ENCODE data around the gene CEBPB.

Gene CEBPB

DNA sequence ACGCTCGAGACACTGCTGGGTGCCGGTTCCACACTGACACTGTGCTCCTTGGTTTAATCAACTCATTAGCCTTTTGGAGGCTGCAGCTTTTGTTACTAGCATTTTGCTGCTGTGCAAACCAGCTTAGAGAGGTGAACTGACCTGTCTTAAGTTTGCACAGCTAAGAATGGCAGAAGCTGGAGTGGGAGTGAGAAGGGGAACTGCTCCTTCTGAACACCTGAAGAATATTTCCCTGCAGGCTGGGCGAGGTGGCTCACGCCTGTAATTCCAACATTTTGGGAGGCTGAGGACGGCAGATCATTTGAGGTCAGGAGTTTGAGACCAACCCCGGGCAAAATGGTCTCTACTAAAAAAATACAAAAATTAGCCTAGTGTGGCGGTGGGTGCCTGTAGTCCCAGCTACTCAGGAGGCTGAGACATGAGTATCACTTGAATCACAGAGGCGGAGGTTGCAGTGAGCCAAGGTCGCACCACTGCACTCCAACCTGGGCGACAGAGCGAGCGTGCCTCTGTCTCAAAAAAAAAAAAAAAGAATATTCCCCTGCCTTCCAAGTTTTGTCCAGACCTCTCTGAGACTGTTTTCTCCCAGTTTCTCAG is 5.0 kb downstream of the CEBPB start:
- Histone ChIP-seq H3K9me3 (replicated peaks; ENCODE audit: insufficient read depth, low read length) (no peaks in the 10 kb centered on the region), H4K20me1 (ENCODE audit: insufficient read depth, low read length) (no peaks in the 10 kb centered on the region), H3K36me3 (replicated peaks; ENCODE audit: insufficient read depth, low read length) (0 out of 2 replicates have a peak, but pooled peaks cover 3% of the 10 kb centered on the region), H3K4me3 (ENCODE audit: low read length) (no peak overlapping the region), H3K4me1 (ENCODE audit: low read length) (peaks cover 8% of the 10 kb centered on the region; the same call in 1 of the 2 replicates), H3K27me3 (replicated peaks; ENCODE audit: insufficient read depth, low read length) (no peaks in the 10 kb centered on the region), H3F3A (ENCODE audit: insufficient read depth, low read length) (0 out of 2 replicates have a peak, but pooled peaks cover 11% of the 10 kb centered on the region), H3K79me2 (ENCODE audit: low read length) (peaks cover 23% of the 10 kb centered on the region), H3K9me2 (replicated peaks; ENCODE audit: insufficient read depth, low read length) (no peaks in the 10 kb centered on the region), H3K4me2 (ENCODE audit: low read depth, low read length) (no peak overlapping the region), H2AFZ (ENCODE audit: low read length) (no peak overlapping the region), H3K9ac (ENCODE audit: low read length) (no peak overlapping the region), H3K27ac (ENCODE audit: low read length) (no peak overlapping the region)
- no peak for TF ChIP-seq EZH2 (optimal IDR thresholded peaks at IDR 0.05; ENCODE audit: low read depth, low read length)
- TF ChIP-seq EZH2phosphoT487 (IDR thresholded peaks at IDR 0.05; ENCODE audit: low read length): no peak
- TF ChIP-seq, protein P1, sequence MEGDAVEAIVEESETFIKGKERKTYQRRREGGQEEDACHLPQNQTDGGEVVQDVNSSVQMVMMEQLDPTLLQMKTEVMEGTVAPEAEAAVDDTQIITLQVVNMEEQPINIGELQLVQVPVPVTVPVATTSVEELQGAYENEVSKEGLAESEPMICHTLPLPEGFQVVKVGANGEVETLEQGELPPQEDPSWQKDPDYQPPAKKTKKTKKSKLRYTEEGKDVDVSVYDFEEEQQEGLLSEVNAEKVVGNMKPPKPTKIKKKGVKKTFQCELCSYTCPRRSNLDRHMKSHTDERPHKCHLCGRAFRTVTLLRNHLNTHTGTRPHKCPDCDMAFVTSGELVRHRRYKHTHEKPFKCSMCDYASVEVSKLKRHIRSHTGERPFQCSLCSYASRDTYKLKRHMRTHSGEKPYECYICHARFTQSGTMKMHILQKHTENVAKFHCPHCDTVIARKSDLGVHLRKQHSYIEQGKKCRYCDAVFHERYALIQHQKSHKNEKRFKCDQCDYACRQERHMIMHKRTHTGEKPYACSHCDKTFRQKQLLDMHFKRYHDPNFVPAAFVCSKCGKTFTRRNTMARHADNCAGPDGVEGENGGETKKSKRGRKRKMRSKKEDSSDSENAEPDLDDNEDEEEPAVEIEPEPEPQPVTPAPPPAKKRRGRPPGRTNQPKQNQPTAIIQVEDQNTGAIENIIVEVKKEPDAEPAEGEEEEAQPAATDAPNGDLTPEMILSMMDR (IDR thresholded peaks at IDR 0.05; ENCODE audit: low read length): no peak
- no peak for DNase-seq

DNA sequence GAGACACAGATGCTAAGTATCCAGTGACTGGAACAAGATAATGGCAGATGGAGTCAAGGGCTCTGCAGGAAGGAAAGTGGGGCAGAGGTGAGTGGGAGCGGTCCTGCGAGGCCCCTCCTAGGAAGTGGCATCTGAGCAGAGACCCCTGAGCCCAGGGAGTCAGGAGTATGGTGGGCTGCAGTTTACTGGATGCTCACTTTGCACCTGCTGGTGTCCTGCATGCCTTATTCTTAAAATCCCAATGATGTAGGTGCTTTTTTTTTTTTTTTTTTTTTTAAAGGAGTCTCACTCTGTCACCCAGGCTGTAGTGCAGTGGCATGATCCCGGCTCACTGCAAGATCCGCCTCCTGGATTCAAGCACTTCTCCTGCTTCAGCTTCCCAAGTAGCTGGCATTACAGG is 5.6 kb downstream of the CEBPB start:
- H3K4me1 ChIP-seq (ENCODE audit: low read length): peaks cover 8% of the 10 kb centered on the region; the same call in 1 of the 2 replicates
- no peaks in the 10 kb centered on the region for H3K9me2 ChIP-seq (replicated peaks; ENCODE audit: insufficient read depth, low read length)
- H4K20me1 ChIP-seq (ENCODE audit: insufficient read depth, low read length): no peaks in the 10 kb centered on the region
- no peak overlapping the region for H3K4me3 ChIP-seq (ENCODE audit: low read length)
- DNase-seq: no peak
- 0 out of 2 replicates have a peak, but pooled peaks cover 3% of the 10 kb centered on the region for H3K36me3 ChIP-seq (replicated peaks; ENCODE audit: insufficient read depth, low read length)
- TF ChIP-seq, protein P1 (IDR thresholded peaks at IDR 0.05; ENCODE audit: low read length): no peak
- no peak for TF ChIP-seq EZH2 (optimal IDR thresholded peaks at IDR 0.05; ENCODE audit: low read depth, low read length)
- TF ChIP-seq EZH2phosphoT487 (IDR thresholded peaks at IDR 0.05; ENCODE audit: low read length): no peak
- H3K4me2 ChIP-seq (ENCODE audit: low read depth, low read length): no peak overlapping the region
- peaks cover 23% of the 10 kb centered on the region for H3K79me2 ChIP-seq (ENCODE audit: low read length)
- H3K9me3 ChIP-seq (replicated peaks; ENCODE audit: insufficient read depth, low read length): no peaks in the 10 kb centered on the region
- no peak overlapping the region for H3K9ac ChIP-seq (ENCODE audit: low read length)
- H3K27ac ChIP-seq (ENCODE audit: low read length): no peak overlapping the region
- H2AFZ ChIP-seq (ENCODE audit: low read length): no peak overlapping the region
- 0 out of 2 replicates have a peak, but pooled peaks cover 11% of the 10 kb centered on the region for H3F3A ChIP-seq (ENCODE audit: insufficient read depth, low read length)
- no peaks in the 10 kb centered on the region for H3K27me3 ChIP-seq (replicated peaks; ENCODE audit: insufficient read depth, low read length)

DNA sequence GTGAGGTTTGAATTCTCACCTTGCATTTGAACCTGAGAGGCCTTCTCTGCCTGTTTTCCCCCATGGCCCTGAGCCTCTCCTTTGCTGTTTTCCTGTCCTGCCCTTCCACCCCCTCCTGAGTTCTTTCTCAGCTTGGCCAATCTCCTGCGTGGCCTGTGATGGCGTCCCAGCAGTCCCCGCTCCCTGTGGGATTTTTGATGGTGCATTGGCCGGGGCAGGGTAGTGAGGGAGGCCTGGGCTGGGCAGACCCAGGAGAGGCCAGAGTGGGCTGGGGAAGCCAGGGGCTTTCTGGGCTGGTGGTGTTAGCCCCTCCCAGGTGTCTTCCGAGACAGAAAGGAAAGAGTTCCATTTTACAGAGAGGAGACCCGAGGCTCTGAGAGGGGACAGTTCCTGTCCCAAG is 6.3 kb downstream of the CEBPB start:
- DNase-seq: no peak
- Histone ChIP-seq H3K9ac (ENCODE audit: low read length) (no peak overlapping the region), H2AFZ (ENCODE audit: low read length) (no peak overlapping the region), H3F3A (ENCODE audit: insufficient read depth, low read length) (0 out of 2 replicates have a peak, but pooled peaks cover 8% of the 10 kb centered on the region), H3K27ac (ENCODE audit: low read length) (no peak overlapping the region), H3K36me3 (replicated peaks; ENCODE audit: insufficient read depth, low read length) (0 out of 2 replicates have a peak, but pooled peaks cover 3% of the 10 kb centered on the region), H3K9me3 (replicated peaks; ENCODE audit: insufficient read depth, low read length) (no peaks in the 10 kb centered on the region), H3K4me2 (ENCODE audit: low read depth, low read length) (no peak overlapping the region), H4K20me1 (ENCODE audit: insufficient read depth, low read length) (no peaks in the 10 kb centered on the region), H3K79me2 (ENCODE audit: low read length) (peaks cover 23% of the 10 kb centered on the region), H3K27me3 (replicated peaks; ENCODE audit: insufficient read depth, low read length) (no peaks in the 10 kb centered on the region), H3K4me3 (ENCODE audit: low read length) (no peak overlapping the region), H3K9me2 (replicated peaks; ENCODE audit: insufficient read depth, low read length) (no peaks in the 10 kb centered on the region), H3K4me1 (ENCODE audit: low read length) (peaks cover 8% of the 10 kb centered on the region; the same call in 1 of the 2 replicates)
- TF ChIP-seq EZH2 (optimal IDR thresholded peaks at IDR 0.05; ENCODE audit: low read depth, low read length): no peak
- TF ChIP-seq EZH2phosphoT487 (IDR thresholded peaks at IDR 0.05; ENCODE audit: low read length): no peak
- TF ChIP-seq, protein P1 (IDR thresholded peaks at IDR 0.05; ENCODE audit: low read length): no peak
